GM19023 (cell line): ENCODE measurements around the gene CRTC3.
A peak's percentile ranks its signal among the peaks of the same experiment; 100 is the strongest.
"Not testable (repeated sequence)": the region's sequence is repeated elsewhere in the genome, so short reads cannot be mapped to it uniquely, and the experiment has no call there.

Source experiments
- ATAC-seq: cut with Tn5 transposase; IDR thresholded peaks from one replicate; pipeline ENCODE4 v1.9.1; 2021; ENCODE audit warnings: mild to moderate bottlenecking, moderate library complexity; ENCODE audit not compliant: unreplicated experiment

CRTC3 gene

DNA sequence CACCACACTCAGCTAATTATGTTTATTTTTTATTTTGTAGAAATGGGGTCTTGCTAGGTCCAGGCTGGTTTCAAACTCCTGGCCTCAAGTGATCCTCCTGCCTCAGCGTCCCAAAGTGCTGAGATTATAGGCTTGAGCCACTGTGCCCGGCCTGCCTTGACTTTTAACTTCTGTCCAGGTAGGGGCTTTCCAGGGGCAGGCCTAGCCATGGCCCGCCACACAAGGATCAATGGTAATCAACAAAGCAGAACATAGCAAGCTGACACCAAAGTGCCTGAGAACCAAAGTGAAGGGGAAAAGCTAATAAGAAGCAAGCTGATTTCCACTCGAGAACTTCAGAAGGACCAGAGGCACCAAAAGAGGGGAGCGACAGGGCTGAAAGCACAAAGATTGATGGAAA is 9.4 kb upstream of the CRTC3 start:
- ATAC-seq: no peak

- no peak for ATAC-seq
These were observed 6.3 kb upstream of the CRTC3 start for GRCh38 chr15:90523373-90523772.

DNA sequence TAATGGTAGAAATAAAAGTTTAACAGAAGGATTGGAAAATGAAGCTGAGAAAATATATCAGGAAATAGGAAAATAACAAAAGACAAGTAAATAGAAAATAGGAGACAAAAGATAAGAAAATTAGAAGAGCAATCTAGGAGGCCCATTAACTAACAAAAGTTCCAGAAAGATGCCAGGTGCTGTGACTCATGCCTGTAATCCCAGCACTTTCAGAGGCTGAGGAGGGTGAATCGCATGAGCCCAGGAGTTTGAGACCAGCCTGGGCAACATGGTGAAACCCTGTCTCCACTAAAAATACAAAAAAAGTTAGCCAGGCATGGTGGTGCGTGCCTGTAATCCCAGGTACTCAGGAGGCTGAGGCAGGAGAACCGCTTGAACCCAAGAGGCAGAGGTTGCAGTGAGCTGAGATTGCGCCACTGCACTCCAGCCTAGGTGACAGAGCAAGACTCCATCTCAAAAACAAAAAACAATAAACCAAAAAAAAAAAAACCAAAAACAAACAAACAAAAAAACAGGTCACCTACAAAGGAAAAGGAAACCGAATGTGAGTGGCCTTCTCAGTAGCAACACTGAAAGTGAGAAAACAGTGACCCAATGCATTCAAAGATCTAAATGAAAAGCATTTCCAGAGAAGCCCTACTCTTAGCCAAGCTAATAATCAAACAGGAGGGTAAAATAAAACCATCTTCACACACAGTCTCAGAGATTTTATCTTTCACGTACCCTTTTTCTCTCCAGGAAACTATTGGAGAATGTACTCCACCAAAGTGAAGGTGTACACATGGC is 5.5 kb upstream of the CRTC3 start:
- ATAC-seq: not testable (repeated sequence)

GRCh38 chr15:90529011-90529370 is 732 bp upstream of the CRTC3 start:
- no peak for ATAC-seq

DNA sequence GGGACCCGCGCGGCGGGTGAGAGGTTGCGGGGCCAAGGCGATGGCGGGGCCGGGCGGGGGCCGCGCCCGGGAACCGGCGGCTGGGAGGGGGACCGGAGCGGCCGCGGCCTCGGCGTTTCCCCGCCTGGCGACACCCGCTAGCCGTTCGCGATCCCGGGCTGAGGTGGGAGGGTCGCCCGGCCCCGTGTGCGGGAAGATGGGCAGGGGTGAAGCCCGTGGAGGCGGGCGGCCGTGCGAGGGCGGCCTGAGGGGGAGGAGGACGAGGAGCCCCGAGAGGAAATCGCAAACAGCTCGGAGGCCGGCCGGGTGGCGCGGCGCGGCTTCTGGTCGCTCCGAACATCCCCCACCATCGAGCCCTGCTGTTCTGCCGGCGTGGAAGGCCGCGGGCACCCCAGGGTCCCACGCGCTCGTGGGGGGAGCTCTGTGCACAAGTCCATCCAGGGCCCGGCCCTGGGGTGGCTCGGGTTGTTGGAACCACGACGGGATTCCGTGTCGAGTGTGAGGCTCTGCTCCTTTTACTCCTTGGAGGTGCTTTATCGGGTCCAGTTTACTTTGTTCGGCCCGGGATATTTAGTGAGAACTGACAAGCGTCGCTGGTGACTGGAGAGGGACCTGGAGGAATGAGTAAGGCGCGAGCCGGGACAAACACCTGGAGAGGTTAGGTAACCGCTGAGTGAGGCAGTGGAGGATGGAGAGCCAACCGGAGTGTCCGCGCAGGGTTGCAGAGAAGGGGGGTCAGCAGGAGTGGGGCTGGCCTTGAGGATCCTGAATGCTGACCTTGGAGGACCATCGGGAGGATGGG is 728 bp downstream of the CRTC3 start:
- peak; percentile 39 for ATAC-seq

DNA sequence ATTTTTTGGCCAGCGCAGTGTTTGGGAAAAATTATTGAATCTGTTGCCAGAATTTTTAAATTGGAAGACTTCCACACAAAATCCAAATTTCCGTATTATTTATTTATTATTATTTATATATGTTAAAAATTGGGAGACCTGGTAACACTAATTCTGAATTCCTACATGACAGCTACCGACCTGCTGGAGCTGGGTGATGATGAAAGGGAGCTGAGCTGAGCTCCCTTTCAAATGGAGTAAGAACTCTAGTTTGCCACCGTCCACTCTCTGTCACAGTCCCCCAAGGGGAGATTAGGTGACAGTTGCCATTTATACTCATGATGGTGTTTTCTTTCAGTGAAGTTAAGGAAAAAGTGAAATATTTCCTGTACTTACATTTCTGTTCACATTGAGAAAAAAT is 1.4 kb downstream of the CRTC3 start:
- no peak for ATAC-seq

DNA sequence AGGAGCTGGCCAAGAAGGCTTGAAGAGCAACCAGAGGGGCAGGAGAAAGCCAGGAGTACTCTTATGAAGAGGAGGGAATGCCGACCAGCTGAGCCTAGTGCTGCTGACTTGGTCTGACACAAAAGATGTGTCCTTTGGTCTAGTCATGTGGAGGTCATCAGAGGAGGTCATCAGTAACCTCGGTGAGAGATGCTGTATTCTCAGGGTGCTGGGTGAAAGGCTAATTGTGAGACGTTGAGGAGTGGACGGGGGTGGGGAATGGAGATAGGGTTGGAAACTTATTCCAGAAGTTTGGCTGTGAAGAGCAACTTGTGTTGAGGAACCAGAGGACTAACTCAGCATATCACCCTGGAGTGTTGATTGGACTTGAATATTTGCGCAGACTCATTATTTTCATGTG is 5.5 kb downstream of the CRTC3 start:
- no peak for ATAC-seq

GRCh38 chr15:90539789-90540188 is 10.1 kb downstream of the CRTC3 start:
- ATAC-seq: no peak

- no peak for ATAC-seq
These were observed 11.0 kb downstream of the CRTC3 start for GRCh38 chr15:90540768-90541167.

- ATAC-seq: no peak
These were observed 15.4 kb downstream of the CRTC3 start for GRCh38 chr15:90545095-90545494.

DNA sequence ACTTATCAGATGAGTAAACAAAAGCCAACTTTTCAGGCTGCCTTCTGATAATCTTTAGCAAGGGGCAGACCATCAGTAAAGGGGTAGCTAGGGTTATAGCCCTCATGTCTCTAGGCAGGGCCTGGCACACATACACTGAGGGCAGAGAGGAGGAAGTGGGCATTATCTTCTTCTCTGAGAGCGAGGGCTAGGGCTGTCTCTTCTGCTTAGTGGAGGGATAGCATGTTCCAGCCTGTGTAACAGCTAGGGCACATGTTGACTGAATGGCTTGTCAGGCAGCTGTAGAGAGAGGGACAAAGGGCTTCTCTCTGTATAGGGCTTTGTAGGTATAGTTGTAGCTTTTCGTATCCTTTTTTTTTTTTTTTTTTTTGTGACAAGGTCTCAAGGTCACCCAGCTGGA is 17.8 kb downstream of the CRTC3 start:
- no peak for ATAC-seq

DNA sequence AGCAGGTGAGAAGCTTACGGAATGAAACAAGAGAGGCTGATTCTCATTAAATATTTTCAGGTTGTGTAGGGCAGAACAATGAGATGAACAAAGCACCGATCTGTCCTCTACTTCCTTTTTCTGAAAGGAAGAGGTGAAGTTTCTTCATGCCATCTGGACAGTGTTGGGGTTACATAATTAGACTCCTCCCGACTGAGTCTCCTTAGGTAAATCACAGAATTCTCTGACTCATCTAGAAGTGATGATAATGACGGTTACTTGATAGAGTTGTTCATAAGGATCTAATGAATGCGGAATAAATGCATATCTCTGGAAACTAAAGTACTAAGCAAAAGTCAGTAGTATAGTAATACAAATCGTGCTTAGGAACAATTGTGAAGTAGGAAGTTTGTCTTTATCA is 21.2 kb downstream of the CRTC3 start:
- no peak for ATAC-seq

GRCh38 chr15:90552162-90552928 is 22.6 kb downstream of the CRTC3 start:
- no peak for ATAC-seq

GRCh38 chr15:90552929-90553211 is 23.1 kb downstream of the CRTC3 start:
- ATAC-seq: no peak

- ATAC-seq: no peak
These were observed 23.6 kb downstream of the CRTC3 start for GRCh38 chr15:90553248-90553745.

- no peak for ATAC-seq
These were observed 27.7 kb downstream of the CRTC3 start for GRCh38 chr15:90557186-90558084.

DNA sequence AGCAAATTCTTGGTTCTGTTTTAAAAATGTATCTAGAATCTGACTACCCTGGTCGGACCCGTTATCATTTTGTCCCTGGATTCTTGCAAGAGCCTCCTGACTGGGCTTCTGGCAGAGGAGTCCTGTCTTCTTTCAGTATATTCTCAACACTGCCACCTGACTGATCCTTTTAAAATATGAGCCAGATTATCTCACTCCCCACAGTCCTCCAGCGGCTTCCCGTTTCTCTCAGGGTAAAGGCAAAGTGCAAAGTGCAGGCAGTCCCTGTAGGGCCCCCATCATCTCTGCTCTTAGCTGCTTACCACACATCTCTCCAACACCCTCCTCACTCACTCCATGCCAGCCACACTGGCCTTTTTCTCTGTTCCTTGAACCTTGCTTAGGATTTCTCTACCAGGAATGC is 28.4 kb downstream of the CRTC3 start:
- ATAC-seq: no peak

- no peak for ATAC-seq
These were observed 29.4 kb downstream of the CRTC3 start for GRCh38 chr15:90559119-90559518.

GRCh38 chr15:90560229-90560776 is 30.6 kb downstream of the CRTC3 start:
- ATAC-seq: no peak
